Erythroblast (primary cell): ENCODE results near the gene ABCA12.

Experiments used
- GATA1 ChIP-seq: IDR thresholded peaks from 2 replicates; pipeline ENCODE4 v1.6.1; 2011; ENCODE audit warnings: low read depth, mild to moderate bottlenecking, control low read depth, low read length, moderate library complexity
- POLR2A ChIP-seq: IDR thresholded peaks from 2 replicates; pipeline ENCODE4 v1.6.1; 2011; ENCODE audit warnings: mild to moderate bottlenecking, low read length

- TF ChIP-seq POLR2A: no peak
- TF ChIP-seq GATA1: no peak
Observed at GRCh38 chr2:215032153-215032552, 106.3 kb downstream of the ABCA12 start.
